ENCODE measurements around the gene ZNF536.

DNA sequence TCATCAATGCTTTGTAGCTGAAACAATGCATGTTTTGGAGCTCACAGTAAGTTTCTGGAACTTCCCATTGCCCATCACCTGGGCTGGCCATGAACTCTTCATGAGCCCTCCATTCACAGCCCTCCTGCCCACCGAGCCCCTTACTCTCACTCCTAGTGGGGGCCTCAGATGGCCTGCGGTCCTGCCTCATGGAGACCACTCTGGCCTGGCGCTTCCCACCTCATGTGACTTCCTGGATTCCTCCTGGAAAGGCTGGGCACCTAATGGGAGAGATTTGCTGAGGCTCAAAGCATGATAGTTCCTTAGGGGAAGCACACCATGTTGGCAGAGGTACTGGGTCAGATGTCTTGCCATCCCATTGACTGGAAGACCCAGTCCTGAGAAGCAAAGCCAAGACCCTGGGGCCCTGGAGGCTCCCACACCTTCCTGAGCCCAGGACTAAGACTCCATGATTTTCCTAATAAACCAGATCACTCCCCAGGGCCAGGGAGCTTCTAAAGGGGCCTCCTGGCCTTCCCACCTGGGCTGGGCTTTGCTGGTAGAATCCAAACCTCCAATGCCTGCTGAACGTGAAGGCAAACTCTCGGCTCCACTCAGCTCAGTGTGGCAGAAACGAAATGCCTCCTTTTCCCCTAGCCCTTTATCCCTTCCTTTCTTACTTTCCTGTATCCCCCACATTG, 49.4 kb upstream of the ZNF536 start:
- no peak for TF ChIP-seq POLR2A (IDR thresholded peaks at IDR 0.05)
- TF ChIP-seq, protein P1, sequence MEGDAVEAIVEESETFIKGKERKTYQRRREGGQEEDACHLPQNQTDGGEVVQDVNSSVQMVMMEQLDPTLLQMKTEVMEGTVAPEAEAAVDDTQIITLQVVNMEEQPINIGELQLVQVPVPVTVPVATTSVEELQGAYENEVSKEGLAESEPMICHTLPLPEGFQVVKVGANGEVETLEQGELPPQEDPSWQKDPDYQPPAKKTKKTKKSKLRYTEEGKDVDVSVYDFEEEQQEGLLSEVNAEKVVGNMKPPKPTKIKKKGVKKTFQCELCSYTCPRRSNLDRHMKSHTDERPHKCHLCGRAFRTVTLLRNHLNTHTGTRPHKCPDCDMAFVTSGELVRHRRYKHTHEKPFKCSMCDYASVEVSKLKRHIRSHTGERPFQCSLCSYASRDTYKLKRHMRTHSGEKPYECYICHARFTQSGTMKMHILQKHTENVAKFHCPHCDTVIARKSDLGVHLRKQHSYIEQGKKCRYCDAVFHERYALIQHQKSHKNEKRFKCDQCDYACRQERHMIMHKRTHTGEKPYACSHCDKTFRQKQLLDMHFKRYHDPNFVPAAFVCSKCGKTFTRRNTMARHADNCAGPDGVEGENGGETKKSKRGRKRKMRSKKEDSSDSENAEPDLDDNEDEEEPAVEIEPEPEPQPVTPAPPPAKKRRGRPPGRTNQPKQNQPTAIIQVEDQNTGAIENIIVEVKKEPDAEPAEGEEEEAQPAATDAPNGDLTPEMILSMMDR (IDR thresholded peaks at IDR 0.05) = no peak
